HEK293 (cell line): Measurements from ENCODE around the gene SLC16A10.

ENCODE experiments used
- CTCF ChIA-PET: fragments of 350-600 bp; formaldehyde crosslinking; extraction: SDS; loops from one replicate; lab custom pipeline; 2021; ENCODE audit warnings: antibody characterized with exemption; lab: Yijun Ruan, JAX
- POLR2A ChIA-PET: fragments of 300-600 bp; formaldehyde crosslinking; extraction: SDS; loops from one replicate; lab custom pipeline; 2020; ENCODE audit warnings: antibody characterized with exemption, inconsistent platforms; lab: Yijun Ruan, JAX
- H3K27ac ChIP-seq: fragments of 200-500 bp; sonication (Bioruptor generic); 2 replicates; pipeline ENCODE4 v1.5.1; 2014; ENCODE audit warnings: low read depth, low read length, control low read depth, inconsistent platforms; ENCODE audit errors: extremely low read depth
- H3K36me3 ChIP-seq, 2 experiments: fragments of 200-500 bp in 1 of 2; sonication (Bioruptor generic) in 1 of 2; 1 replicate in 1 of 2; 2 replicates in 1 of 2; pipeline ENCODE4 v1.5.1; 2014 to 2017; ENCODE audit warnings: inconsistent platforms in 2 of 2, low read length in 2 of 2; ENCODE audit not compliant: control insufficient read depth in 2 of 2, insufficient read depth in 1 of 2
- H3K4me1 ChIP-seq: fragments of 200-500 bp; sonication (Bioruptor generic); 2 replicates; pipeline ENCODE4 v1.5.1; 2014; ENCODE audit warnings: mild to moderate bottlenecking, low read length, inconsistent platforms; ENCODE audit not compliant: control insufficient read depth, insufficient read depth
- H3K4me3 ChIP-seq: 2 replicates; pipeline ENCODE4 v1.5.1; 2011; ENCODE audit warnings: low read depth, mild to moderate bottlenecking, control low read depth, low read length, moderate library complexity
- H3K9me3 ChIP-seq: fragments of 200-500 bp; sonication (Bioruptor generic); 2 replicates; pipeline ENCODE4 v1.5.1; 2014; ENCODE audit warnings: low read depth, low read length, inconsistent platforms; ENCODE audit not compliant: control insufficient read depth, insufficient read depth
- GFI1B ChIP-seq: fragments of 450-650 bp; formaldehyde crosslinking; IDR thresholded peaks from 2 replicates; pipeline ENCODE4 v1.5.1; 2016; ENCODE audit warnings: missing biosample characterization, missing genetic modification characterization
- HOXA7 ChIP-seq: sonication (generic); formaldehyde crosslinking; IDR thresholded peaks from 2 replicates; pipeline ENCODE4 v1.8.1; 2022; ENCODE audit warnings: missing genetic modification reagents, borderline replicate concordance
- KLF8 ChIP-seq: fragments of 450-650 bp; formaldehyde crosslinking; IDR thresholded peaks from 2 replicates; pipeline ENCODE4 v1.5.1; 2016; ENCODE audit warnings: missing biosample characterization, missing genetic modification characterization
- SP3 ChIP-seq: fragments of 450-650 bp; formaldehyde crosslinking; IDR thresholded peaks from 2 replicates; pipeline ENCODE4 v1.5.1; 2016; ENCODE audit warnings: missing biosample characterization, missing genetic modification characterization
- WT1 ChIP-seq: fragments of 450-650 bp; formaldehyde crosslinking; IDR thresholded peaks from 2 replicates; pipeline ENCODE4 v1.5.1; 2016; ENCODE audit warnings: missing biosample characterization, missing genetic modification characterization
- ZFP37 ChIP-seq: fragments of 450-650 bp; formaldehyde crosslinking; IDR thresholded peaks from 2 replicates; pipeline ENCODE4 v1.5.1; 2016; ENCODE audit warnings: missing biosample characterization, missing genetic modification characterization
- ZNF112 ChIP-seq: fragments of 450-650 bp; formaldehyde crosslinking; IDR thresholded peaks from 2 replicates; pipeline ENCODE4 v1.5.0; 2017; ENCODE audit warnings: missing biosample characterization, missing genetic modification characterization
- ZNF132 ChIP-seq: fragments of 450-650 bp; formaldehyde crosslinking; IDR thresholded peaks from 2 replicates; pipeline ENCODE4 v1.5.1; 2017; ENCODE audit warnings: missing biosample characterization, missing genetic modification characterization, borderline replicate concordance
- ZNF214 ChIP-seq: fragments of 450-650 bp; formaldehyde crosslinking; IDR thresholded peaks from 2 replicates; pipeline ENCODE4 v1.5.1; 2017; ENCODE audit warnings: missing biosample characterization, mild to moderate bottlenecking, missing genetic modification characterization, borderline replicate concordance
- ZNF223 ChIP-seq: fragments of 450-650 bp; formaldehyde crosslinking; IDR thresholded peaks from 2 replicates; pipeline ENCODE4 v1.5.1; 2016; ENCODE audit warnings: missing biosample characterization, missing genetic modification characterization
- ZNF23 ChIP-seq: fragments of 450-650 bp; formaldehyde crosslinking; IDR thresholded peaks from 2 replicates; pipeline ENCODE4 v1.5.1; 2016; ENCODE audit warnings: missing biosample characterization, missing genetic modification characterization, borderline replicate concordance
- ZNF274 ChIP-seq, 2 experiments: fragments of 200-500 bp in 1 of 2; fragments of 450-650 bp in 1 of 2; sonication (Bioruptor generic) in 1 of 2; formaldehyde crosslinking in 1 of 2; IDR thresholded peaks; 2 replicates each; pipeline versions ENCODE4 v1.5.1 to v1.6.1; 2014 to 2016; ENCODE audit warnings: borderline replicate concordance in 1 of 2, inconsistent platforms in 1 of 2, low read length in 1 of 2, missing biosample characterization in 1 of 2, missing genetic modification characterization in 1 of 2
- ZNF548 ChIP-seq: fragments of 450-650 bp; formaldehyde crosslinking; IDR thresholded peaks from 2 replicates; pipeline ENCODE4 v1.5.1; 2016; ENCODE audit warnings: missing biosample characterization, missing genetic modification characterization
- ZNF837 ChIP-seq: fragments of 450-650 bp; formaldehyde crosslinking; IDR thresholded peaks from 2 replicates; pipeline ENCODE4 v1.5.1; 2016; ENCODE audit warnings: missing biosample characterization, missing genetic modification characterization
- TF ChIP-seq, protein P1 (sequence below): fragments of 450-650 bp; formaldehyde crosslinking; IDR thresholded peaks from 2 replicates; pipeline ENCODE4 v1.5.1; 2016; ENCODE audit warnings: missing biosample characterization, missing genetic modification characterization
- TF ChIP-seq, protein P2 (sequence below): fragments of 450-650 bp; formaldehyde crosslinking; IDR thresholded peaks from 2 replicates; pipeline ENCODE4 v1.5.1; 2017; ENCODE audit warnings: missing biosample characterization, missing genetic modification characterization
- TF ChIP-seq, protein P3 (sequence below): fragments of 450-650 bp; formaldehyde crosslinking; IDR thresholded peaks from 2 replicates; pipeline ENCODE4 v1.5.1; 2016; ENCODE audit warnings: missing biosample characterization, missing genetic modification characterization, borderline replicate concordance
- TF ChIP-seq, protein P4 (sequence below): fragments of 450-650 bp; formaldehyde crosslinking; optimal IDR thresholded peaks from 2 replicates; pipeline ENCODE3; 2016; ENCODE audit warnings: missing biosample characterization, mild to moderate bottlenecking, missing genetic modification characterization
- TF ChIP-seq, protein P5 (sequence below): fragments of 450-650 bp; formaldehyde crosslinking; IDR thresholded peaks from 2 replicates; pipeline ENCODE4 v1.5.1; 2016; ENCODE audit warnings: missing biosample characterization, missing genetic modification characterization

The SLC16A10 gene

DNA sequence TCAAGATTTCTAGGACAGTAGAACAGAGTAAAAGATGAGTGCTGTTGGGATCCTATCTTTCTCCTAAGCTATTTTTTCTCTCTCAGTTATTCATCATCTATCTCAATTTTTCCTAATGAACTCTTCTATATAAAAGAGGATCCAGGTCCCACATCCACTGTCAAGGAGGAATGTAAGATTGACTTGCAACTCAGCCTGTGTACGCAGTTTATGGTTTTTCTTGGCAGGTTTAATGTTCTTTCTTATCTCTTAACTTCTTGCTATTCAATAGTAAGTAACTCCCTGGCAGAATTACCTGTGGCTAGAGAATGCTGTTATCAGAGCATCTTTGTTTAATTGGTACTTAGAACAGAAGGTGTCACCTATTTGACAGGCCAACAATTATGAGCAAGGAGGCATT lies 60.8 kb downstream of the SLC16A10 start (continued):
- TF ChIP-seq, protein P1, sequence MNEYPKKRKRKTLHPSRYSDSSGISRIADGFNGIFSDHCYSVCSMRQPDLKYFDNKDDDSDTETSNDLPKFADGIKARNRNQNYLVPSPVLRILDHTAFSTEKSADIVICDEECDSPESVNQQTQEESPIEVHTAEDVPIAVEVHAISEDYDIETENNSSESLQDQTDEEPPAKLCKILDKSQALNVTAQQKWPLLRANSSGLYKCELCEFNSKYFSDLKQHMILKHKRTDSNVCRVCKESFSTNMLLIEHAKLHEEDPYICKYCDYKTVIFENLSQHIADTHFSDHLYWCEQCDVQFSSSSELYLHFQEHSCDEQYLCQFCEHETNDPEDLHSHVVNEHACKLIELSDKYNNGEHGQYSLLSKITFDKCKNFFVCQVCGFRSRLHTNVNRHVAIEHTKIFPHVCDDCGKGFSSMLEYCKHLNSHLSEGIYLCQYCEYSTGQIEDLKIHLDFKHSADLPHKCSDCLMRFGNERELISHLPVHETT (tag by site-specific recombination) = no peak
- TF ChIP-seq, protein P2, sequence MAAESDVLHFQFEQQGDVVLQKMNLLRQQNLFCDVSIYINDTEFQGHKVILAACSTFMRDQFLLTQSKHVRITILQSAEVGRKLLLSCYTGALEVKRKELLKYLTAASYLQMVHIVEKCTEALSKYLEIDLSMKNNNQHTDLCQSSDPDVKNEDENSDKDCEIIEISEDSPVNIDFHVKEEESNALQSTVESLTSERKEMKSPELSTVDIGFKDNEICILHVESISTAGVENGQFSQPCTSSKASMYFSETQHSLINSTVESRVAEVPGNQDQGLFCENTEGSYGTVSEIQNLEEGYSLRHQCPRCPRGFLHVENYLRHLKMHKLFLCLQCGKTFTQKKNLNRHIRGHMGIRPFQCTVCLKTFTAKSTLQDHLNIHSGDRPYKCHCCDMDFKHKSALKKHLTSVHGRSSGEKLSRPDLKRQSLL (tag by site-specific recombination) = no peak
- TF ChIP-seq WT1 (tag by site-specific recombination) (no peak), KLF8 (tag by site-specific recombination) (no peak), ZNF23 (no peak), ZNF214 (tag by site-specific recombination) (no peak), ZNF274 (IDR thresholded peaks at IDR 0.05; ENCODE audit: low read length) (no peak), ZNF274 (tag by site-specific recombination; IDR thresholded peaks at IDR 0.05; ENCODE audit: borderline replicate concordance) (no peak), GFI1B (tag by site-specific recombination) (no peak), ZNF548 (tag by site-specific recombination) (no peak), HOXA7 (CRISPR knock-in tag) (no peak), ZNF132 (tag by site-specific recombination) (no peak), ZFP37 (tag by site-specific recombination) (no peak), ZNF112 (tag by site-specific recombination) (no peak)
- TF ChIP-seq, protein P3, sequence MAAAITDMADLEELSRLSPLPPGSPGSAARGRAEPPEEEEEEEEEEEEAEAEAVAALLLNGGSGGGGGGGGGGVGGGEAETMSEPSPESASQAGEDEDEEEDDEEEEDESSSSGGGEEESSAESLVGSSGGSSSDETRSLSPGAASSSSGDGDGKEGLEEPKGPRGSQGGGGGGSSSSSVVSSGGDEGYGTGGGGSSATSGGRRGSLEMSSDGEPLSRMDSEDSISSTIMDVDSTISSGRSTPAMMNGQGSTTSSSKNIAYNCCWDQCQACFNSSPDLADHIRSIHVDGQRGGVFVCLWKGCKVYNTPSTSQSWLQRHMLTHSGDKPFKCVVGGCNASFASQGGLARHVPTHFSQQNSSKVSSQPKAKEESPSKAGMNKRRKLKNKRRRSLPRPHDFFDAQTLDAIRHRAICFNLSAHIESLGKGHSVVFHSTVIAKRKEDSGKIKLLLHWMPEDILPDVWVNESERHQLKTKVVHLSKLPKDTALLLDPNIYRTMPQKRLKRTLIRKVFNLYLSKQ (tag by site-specific recombination) = no peak

DNA sequence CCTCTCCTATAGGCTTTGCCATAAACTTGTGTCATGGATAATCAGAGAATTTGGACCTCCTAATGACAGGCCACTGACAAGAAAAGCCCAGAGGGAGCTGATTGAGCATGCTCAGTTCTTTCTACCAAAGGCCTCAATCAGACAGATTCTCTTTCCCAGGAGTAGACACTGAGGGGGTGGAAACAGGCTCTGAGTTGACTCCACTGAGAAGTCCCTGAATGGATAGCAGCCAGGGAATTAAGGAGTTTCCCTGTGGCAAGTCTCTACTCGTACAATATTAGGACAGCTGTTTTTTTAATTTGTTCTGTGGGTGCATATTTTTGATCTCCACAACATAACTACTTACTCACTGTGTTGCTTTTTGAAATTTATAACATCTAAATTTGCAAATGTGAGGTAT lies 63.3 kb downstream of the SLC16A10 start:
- Histone ChIP-seq H3K9me3 (no peaks in the 10 kb centered on the region), H3K4me1 (no peaks in the 10 kb centered on the region), H3K27ac (no peak overlapping the region)
- TF ChIP-seq ZNF837 (tag by site-specific recombination) (no peak), ZNF223 (tag by site-specific recombination) (no peak), SP3 (tag by site-specific recombination) (no peak), WT1 (tag by site-specific recombination) (peak; percentile 15; the same call in 1 of the 2 replicates)
- TF ChIP-seq, protein P4, sequence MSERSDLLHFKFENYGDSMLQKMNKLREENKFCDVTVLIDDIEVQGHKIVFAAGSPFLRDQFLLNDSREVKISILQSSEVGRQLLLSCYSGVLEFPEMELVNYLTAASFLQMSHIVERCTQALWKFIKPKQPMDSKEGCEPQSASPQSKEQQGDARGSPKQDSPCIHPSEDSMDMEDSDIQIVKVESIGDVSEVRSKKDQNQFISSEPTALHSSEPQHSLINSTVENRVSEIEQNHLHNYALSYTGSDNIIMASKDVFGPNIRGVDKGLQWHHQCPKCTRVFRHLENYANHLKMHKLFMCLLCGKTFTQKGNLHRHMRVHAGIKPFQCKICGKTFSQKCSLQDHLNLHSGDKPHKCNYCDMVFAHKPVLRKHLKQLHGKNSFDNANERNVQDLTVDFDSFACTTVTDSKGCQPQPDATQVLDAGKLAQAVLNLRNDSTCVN (tag by site-specific recombination) = no peak
- TF ChIP-seq, protein P5, sequence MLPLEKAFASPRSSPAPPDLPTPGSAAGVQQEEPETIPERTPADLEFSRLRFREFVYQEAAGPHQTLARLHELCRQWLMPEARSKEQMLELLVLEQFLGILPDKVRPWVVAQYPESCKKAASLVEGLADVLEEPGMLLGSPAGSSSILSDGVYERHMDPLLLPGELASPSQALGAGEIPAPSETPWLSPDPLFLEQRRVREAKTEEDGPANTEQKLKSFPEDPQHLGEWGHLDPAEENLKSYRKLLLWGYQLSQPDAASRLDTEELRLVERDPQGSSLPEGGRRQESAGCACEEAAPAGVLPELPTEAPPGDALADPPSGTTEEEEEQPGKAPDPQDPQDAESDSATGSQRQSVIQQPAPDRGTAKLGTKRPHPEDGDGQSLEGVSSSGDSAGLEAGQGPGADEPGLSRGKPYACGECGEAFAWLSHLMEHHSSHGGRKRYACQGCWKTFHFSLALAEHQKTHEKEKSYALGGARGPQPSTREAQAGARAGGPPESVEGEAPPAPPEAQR (tag by site-specific recombination) = no peak
- TF ChIP-seq, all 188 proteins: peak for 1
- Histone ChIP-seq H3K4me3 (no peak overlapping the region), H3K36me3 (no peaks in the 10 kb centered on the region)
- ChIA-PET POLR2A (no interaction called here), CTCF (interaction anchor here (0.5 to 1.4 kb wide), 3 partner anchors 12 to 139 kb away, joined by 3 to 5 read pairs (median 4); no protein-coding TSS in a partner anchor)
